Measurements from ENCODE around the gene GTF3A. TPM values are rescaled to one million over a fixed set of nuclear protein-coding genes. Genes with fewer than 3 reads are reported as not detected.

Gene GTF3A
- total RNA-seq, 1 experiment from 2014 or later = 159 TPM

- Mint-ChIP-seq H3K9me3 (ENCODE audit: unreplicated experiment) (no peaks in the 10 kb centered on the region), H3K36me3 (ENCODE audit: insufficient read depth, unreplicated experiment) (no peaks in the 10 kb centered on the region), H3K27ac (ENCODE audit: low read depth, unreplicated experiment) (no peak overlapping the region), H3K4me1 (ENCODE audit: insufficient read depth, unreplicated experiment) (no peaks in the 10 kb centered on the region), H3K4me3 (ENCODE audit: unreplicated experiment) (no peak overlapping the region), H3K27me3 (ENCODE audit: insufficient read depth, unreplicated experiment) (no peaks in the 10 kb centered on the region)
- no peak for TF ChIP-seq CTCF (IDR thresholded peaks at IDR 0.05; ENCODE audit: unreplicated experiment)
- CTCF ChIA-PET = interaction anchor here (0.6 to 1.2 kb wide), 2 partner anchors 263 to 438 kb away, joined by 3 to 5 read pairs; no protein-coding TSS in a partner anchor
- no peak for DNase-seq (ENCODE audit: unreplicated experiment)
- POLR2A ChIA-PET = interaction anchor here (0.7 kb wide), 2 partner anchors 391 to 421 kb away, joined by 3 to 5 read pairs; no protein-coding TSS in a partner anchor
- BruUV-seq (replicated peaks) = no TSS peak
- intact Hi-C loops (cut with micrococcal nuclease) = no loop called here
These were observed 32.9 kb upstream of the GTF3A start for GRCh38 chr13:27391471-27391870.

DNA sequence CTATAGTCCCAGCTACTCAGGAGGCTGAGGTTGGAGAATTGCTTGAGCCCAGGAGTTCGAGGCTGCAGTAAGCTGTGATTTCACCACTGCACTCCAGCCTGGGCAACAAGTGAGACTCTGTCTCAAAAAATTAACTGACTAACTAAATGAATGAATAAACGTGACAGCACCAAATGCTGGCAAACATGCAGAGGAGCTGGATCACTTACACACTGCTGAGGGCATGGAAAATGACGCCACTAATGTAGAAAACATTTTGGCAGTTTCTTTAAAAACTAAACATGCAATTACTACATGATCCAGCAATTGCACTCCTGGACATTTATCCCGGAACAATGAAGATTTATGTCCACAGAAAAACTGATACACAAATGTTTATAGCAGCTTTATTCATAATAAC lies 31.3 kb upstream of the GTF3A start:
- ChIA-PET POLR2A (interaction anchor here (0.7 to 1.2 kb wide), 2 partner anchors 33 to 506 kb away, joined by 3 read pairs; no protein-coding TSS in a partner anchor), CTCF (interaction anchor here (0.6 to 2.4 kb wide), 7 partner anchors 18 to 433 kb away, joined by 3 to 10 read pairs (median 3); no protein-coding TSS in a partner anchor)
- no peak for TF ChIP-seq CTCF (IDR thresholded peaks at IDR 0.05; ENCODE audit: unreplicated experiment)
- Mint-ChIP-seq H3K27ac (ENCODE audit: low read depth, unreplicated experiment) (no peak overlapping the region), H3K4me1 (ENCODE audit: insufficient read depth, unreplicated experiment) (no peaks in the 10 kb centered on the region), H3K36me3 (ENCODE audit: insufficient read depth, unreplicated experiment) (no peaks in the 10 kb centered on the region), H3K9me3 (ENCODE audit: unreplicated experiment) (no peaks in the 10 kb centered on the region), H3K27me3 (ENCODE audit: insufficient read depth, unreplicated experiment) (no peaks in the 10 kb centered on the region), H3K4me3 (ENCODE audit: unreplicated experiment) (no peak overlapping the region)
- DNase-seq (ENCODE audit: unreplicated experiment) = no peak
- intact Hi-C loops (cut with micrococcal nuclease) = no loop called here
- BruUV-seq (replicated peaks) = no TSS peak

DNA sequence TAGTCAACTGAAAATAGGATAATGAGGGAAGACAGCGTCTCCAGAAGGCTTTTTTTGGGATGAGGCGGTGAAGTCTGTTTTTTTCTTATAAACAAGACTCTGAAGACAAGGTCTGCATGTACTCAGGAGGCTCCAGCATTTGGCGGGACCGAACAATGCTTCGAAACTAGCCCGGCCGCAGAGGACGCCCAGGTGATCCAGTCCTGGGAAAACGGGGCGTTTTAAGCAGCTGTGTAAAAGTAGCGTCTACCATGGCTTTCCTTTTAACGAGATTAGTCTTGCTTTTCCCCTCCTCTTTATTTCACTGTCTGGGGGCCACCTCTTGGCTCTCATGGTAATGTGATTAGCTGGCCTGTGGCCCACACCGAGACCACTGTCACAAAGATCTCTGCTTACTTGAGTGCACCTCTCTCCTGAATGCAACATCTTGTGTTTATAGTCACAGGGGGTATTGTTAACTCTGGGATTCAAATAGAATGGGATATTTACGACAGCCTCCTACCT lies 29.4 kb upstream of the GTF3A start:
- TF ChIP-seq CTCF (IDR thresholded peaks at IDR 0.05; ENCODE audit: unreplicated experiment) = no peak
- no peak overlapping the region for H3K27ac Mint-ChIP-seq (ENCODE audit: low read depth, unreplicated experiment)
- intact Hi-C loops (cut with micrococcal nuclease) = no loop called here
- no peaks in the 10 kb centered on the region for H3K27me3 Mint-ChIP-seq (ENCODE audit: insufficient read depth, unreplicated experiment)
- ChIA-PET POLR2A (no interaction called here), CTCF (interaction anchor here (1.2 to 1.7 kb wide), 3 partner anchors 20 to 388 kb away, joined by 3 to 4 read pairs (median 3); partner anchors contain the start of gene GTF3A)
- no peaks in the 10 kb centered on the region for H3K9me3 Mint-ChIP-seq (ENCODE audit: unreplicated experiment)
- H3K4me3 Mint-ChIP-seq (ENCODE audit: unreplicated experiment) = no peak overlapping the region
- no peaks in the 10 kb centered on the region for H3K4me1 Mint-ChIP-seq (ENCODE audit: insufficient read depth, unreplicated experiment)
- DNase-seq (ENCODE audit: unreplicated experiment) = no peak
- BruUV-seq (replicated peaks) = no TSS peak
- H3K36me3 Mint-ChIP-seq (ENCODE audit: insufficient read depth, unreplicated experiment) = no peaks in the 10 kb centered on the region

- intact Hi-C loops (cut with micrococcal nuclease) = no loop called here
- H3K9me3 Mint-ChIP-seq (ENCODE audit: unreplicated experiment) = no peaks in the 10 kb centered on the region
- CTCF ChIA-PET = interaction anchor here (1.5 to 2.2 kb wide), 3 partner anchors 21 to 430 kb away, joined by 3 to 5 read pairs (median 4); no protein-coding TSS in a partner anchor
- no peaks in the 10 kb centered on the region for H3K36me3 Mint-ChIP-seq (ENCODE audit: insufficient read depth, unreplicated experiment)
- no peak for TF ChIP-seq CTCF (IDR thresholded peaks at IDR 0.05; ENCODE audit: unreplicated experiment)
- no TSS peak for BruUV-seq (replicated peaks)
- H3K4me1 Mint-ChIP-seq (ENCODE audit: insufficient read depth, unreplicated experiment) = no peaks in the 10 kb centered on the region
- DNase-seq (ENCODE audit: unreplicated experiment) = no peak
- no peaks in the 10 kb centered on the region for H3K27me3 Mint-ChIP-seq (ENCODE audit: insufficient read depth, unreplicated experiment)
- no peak overlapping the region for H3K4me3 Mint-ChIP-seq (ENCODE audit: unreplicated experiment)
- POLR2A ChIA-PET = no interaction called here
- no peak overlapping the region for H3K27ac Mint-ChIP-seq (ENCODE audit: low read depth, unreplicated experiment)
These were observed 28.1 kb upstream of the GTF3A start for GRCh38 chr13:27396252-27396846.
